Neural crest cell (in vitro differentiated cells): ENCODE measurements around the gene MON2. TPM values are rescaled to one million over a fixed set of nuclear protein-coding genes. Genes with fewer than 3 reads are reported as not detected.

Experiments used
- DNase-seq: peaks from one replicate; pipeline ENCODE4 v3.0.0; 2021; ENCODE audit warnings: low read depth, mixed read lengths, low spot score
- H3K27ac Mint-ChIP-seq: one replicate; pipeline ENCODE4 v1.8.0; 2021; ENCODE audit warnings: mild to moderate bottlenecking, mixed read lengths; ENCODE audit not compliant: unreplicated experiment
- H3K27me3 Mint-ChIP-seq: 2 replicates; pipeline ENCODE4 v1.8.0; 2021; ENCODE audit warnings: low read depth, mild to moderate bottlenecking, mixed read lengths
- H3K36me3 Mint-ChIP-seq: 2 replicates; pipeline ENCODE4 v1.8.0; 2021; ENCODE audit warnings: low read depth, mild to moderate bottlenecking, mixed read lengths
- H3K4me1 Mint-ChIP-seq: 2 replicates; pipeline ENCODE4 v1.8.0; 2021; ENCODE audit warnings: mixed read lengths
- H3K4me3 Mint-ChIP-seq: one replicate; pipeline ENCODE4 v1.8.0; 2021; ENCODE audit warnings: mild to moderate bottlenecking, mixed read lengths
- H3K9me3 Mint-ChIP-seq: 2 replicates; pipeline ENCODE4 v1.8.0; 2021; ENCODE audit warnings: mixed read lengths
- CTCF ChIP-seq: fragments of 200-600 bp; sonication (generic); conservative IDR thresholded peaks from 2 replicates; pipeline ENCODE4 v1.5.0; 2021; ENCODE audit warnings: antibody characterized with exemption, mild to moderate bottlenecking
- total RNA-seq: library from RNA; stranded (reverse); gene quantifications from 2 replicates; pipeline ENCODE4 v1.2.1, GENCODE V29; 2021

Gene MON2
- total RNA-seq, 1 donor from 2014 or later, result 40.1 TPM

DNA sequence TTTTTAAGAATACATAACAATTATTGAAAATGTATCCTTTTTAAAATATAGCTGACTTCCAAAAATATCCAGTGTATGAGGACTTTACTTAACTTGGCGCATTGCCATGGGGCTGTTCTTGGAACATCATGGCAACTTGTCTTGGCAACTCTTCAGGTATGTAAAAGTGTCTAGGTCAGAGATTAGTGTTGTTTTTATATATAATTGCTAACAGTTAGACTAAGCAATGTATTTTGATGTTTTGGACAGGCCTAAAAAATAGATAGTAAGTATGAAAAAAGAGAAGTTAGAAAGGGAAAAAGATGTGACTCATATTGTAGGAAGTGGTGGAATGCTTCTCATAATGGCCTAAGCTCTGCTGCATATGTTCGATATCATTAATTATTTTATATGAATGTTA lies 70.9 kb downstream of the MON2 start:
- Mint-ChIP-seq H3K36me3 (peaks cover 8% of the 10 kb centered on the region), H3K4me1 (no peaks in the 10 kb centered on the region)

DNA sequence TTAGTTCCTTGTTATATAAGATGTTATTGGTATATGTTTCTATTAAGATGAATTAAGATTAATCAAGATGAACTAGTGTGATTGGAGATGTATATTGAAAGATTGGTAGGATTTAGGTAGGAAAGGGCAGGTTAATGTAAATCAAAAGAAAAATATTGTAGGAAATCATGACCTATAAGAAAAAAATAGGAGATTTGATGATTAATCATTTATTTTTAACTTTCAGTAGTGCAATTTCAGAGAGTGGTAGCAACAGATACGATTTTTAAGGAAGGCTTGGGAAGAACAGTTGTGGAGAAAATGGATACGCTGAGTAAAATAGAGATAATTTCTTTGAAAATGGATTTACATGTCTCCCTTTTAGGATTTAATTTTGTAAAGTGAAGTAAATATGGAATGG lies 73.7 kb downstream of the MON2 start:
- Mint-ChIP-seq H3K4me3 (no peak overlapping the region), H3K27ac (no peak overlapping the region), H3K4me1 (no peaks in the 10 kb centered on the region), H3K27me3 (no peaks in the 10 kb centered on the region), H3K36me3 (no peaks in the 10 kb centered on the region), H3K9me3 (no peaks in the 10 kb centered on the region)
- no peak for DNase-seq
- no peak for TF ChIP-seq CTCF

More for the DNA sequence above, 70.9 kb downstream of the MON2 start:
- no peak overlapping the region for H3K4me3 Mint-ChIP-seq
- no peak for TF ChIP-seq CTCF
- H3K27me3 Mint-ChIP-seq, result no peaks in the 10 kb centered on the region
- H3K27ac Mint-ChIP-seq, result no peak overlapping the region
- no peak for DNase-seq
- H3K9me3 Mint-ChIP-seq, result no peaks in the 10 kb centered on the region

DNA sequence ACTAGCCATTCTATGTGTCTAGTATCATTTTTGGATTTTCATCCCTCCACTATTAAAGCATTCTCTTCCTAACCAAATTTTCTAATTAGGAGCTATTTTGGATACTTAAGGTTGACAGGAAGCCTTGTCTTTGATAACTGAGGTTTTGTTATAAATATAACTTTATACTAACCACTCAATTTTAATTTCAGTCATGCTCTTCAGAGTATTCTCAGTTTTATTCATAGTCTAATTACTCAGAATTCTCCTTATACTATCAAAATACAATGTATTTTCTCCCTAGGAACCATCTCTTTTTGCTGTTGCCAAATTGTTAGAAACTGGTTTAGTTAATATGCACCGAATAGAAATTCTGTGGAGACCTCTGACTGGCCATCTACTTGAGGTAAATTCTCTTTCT lies 76.2 kb downstream of the MON2 start:
- no peak for TF ChIP-seq CTCF
- Mint-ChIP-seq H3K27me3 (no peaks in the 10 kb centered on the region), H3K27ac (no peak overlapping the region), H3K4me3 (no peak overlapping the region), H3K36me3 (no peaks in the 10 kb centered on the region), H3K9me3 (no peaks in the 10 kb centered on the region), H3K4me1 (no peaks in the 10 kb centered on the region)
- no peak for DNase-seq

DNA sequence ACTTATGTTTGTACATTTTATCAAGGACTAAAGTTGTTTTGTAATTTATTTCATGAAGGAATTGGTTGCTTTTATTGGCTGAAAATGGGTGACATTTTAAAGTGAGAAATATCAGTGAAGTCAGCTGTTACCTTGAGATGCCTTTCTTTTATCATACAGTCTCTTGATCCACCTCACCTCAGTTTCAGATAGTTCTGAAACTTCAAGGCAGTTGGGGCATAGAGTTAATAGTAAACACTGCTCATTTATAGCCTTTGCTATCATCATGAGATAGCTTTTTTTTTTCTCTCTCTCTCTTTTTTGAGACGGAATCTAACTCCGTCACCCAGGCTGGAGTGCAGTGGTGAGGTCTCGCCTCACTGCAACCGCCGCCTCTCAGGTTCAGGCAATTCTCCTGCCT lies 76.7 kb downstream of the MON2 start:
- Mint-ChIP-seq H3K27me3 (no peaks in the 10 kb centered on the region), H3K27ac (no peak overlapping the region), H3K4me3 (no peak overlapping the region), H3K4me1 (no peaks in the 10 kb centered on the region), H3K36me3 (no peaks in the 10 kb centered on the region), H3K9me3 (no peaks in the 10 kb centered on the region)
- no peak for DNase-seq
- TF ChIP-seq CTCF, result no peak

DNA sequence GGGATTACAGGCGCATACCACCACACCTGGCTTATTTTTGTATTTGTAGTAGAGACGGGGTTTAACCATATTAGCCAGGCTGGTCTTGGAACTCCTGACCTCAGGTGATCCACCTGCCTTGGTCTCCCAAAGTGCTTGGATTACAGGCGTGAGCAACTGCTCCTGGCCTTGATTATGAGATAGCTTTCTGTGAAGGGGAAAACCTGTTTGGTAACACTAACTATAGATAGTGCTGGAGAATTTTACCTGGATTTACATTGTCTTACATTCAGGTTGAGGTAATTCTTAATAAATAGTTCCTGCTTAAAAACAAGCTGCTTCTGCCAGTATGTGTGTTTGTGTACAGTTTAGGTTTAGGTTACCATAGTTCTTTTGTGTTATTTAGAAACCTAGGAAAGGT lies 77.1 kb downstream of the MON2 start:
- Mint-ChIP-seq H3K27me3 (no peaks in the 10 kb centered on the region), H3K27ac (no peak overlapping the region), H3K9me3 (no peaks in the 10 kb centered on the region), H3K36me3 (no peaks in the 10 kb centered on the region), H3K4me1 (no peaks in the 10 kb centered on the region), H3K4me3 (no peak overlapping the region)
- DNase-seq, result no peak
- TF ChIP-seq CTCF, result no peak
